Osteoblast (primary cell): ENCODE data around the gene FAM43A. TPM values are rescaled to one million over a fixed set of nuclear protein-coding genes. Genes with fewer than 3 reads are reported as not detected.

Source experiments
- DNase-seq: peaks from one replicate; pipeline ENCODE4 v3.0.0; 2011; ENCODE audit warnings: low spot score, mixed read lengths; ENCODE audit not compliant: insufficient read length; ENCODE audit errors: missing footprints
- H2AFZ ChIP-seq: 2 replicates; pipeline ENCODE4 v1.6.0; 2011; ENCODE audit warnings: mild to moderate bottlenecking, low read length
- H3K27ac ChIP-seq: 2 replicates; pipeline ENCODE4 v1.5.1; 2011; ENCODE audit warnings: mild to moderate bottlenecking, low read depth, low read length, moderate library complexity
- H3K27me3 ChIP-seq: 2 replicates; pipeline ENCODE4 v1.6.0; 2012; ENCODE audit warnings: mild to moderate bottlenecking, control low read depth, inconsistent platforms, low read length, moderate library complexity; ENCODE audit not compliant: insufficient read depth
- H3K36me3 ChIP-seq: 2 replicates; pipeline ENCODE4 v1.5.1; 2011; ENCODE audit warnings: mild to moderate bottlenecking, low read length, control low read depth, moderate library complexity; ENCODE audit not compliant: insufficient read depth
- H3K4me1 ChIP-seq: 2 replicates; pipeline ENCODE4 v1.5.1; 2011; ENCODE audit warnings: mild to moderate bottlenecking, low read length, control low read depth, moderate library complexity; ENCODE audit not compliant: insufficient read depth
- H3K4me2 ChIP-seq: 2 replicates; pipeline ENCODE4 v1.6.0; 2011; ENCODE audit warnings: mild to moderate bottlenecking, low read length; ENCODE audit not compliant: insufficient read depth
- H3K4me3 ChIP-seq: fragments of 200-600 bp; sonication (generic); 3 replicates; pipeline ENCODE4 v1.5.1; 2012; ENCODE audit warnings: mild to moderate bottlenecking, low read length, inconsistent platforms; ENCODE audit not compliant: insufficient read depth
- H3K79me2 ChIP-seq: 2 replicates; pipeline ENCODE4 v1.6.0; 2012; ENCODE audit warnings: mild to moderate bottlenecking, low read length, control low read depth, inconsistent platforms; ENCODE audit not compliant: insufficient read depth
- H3K9me3 ChIP-seq: 2 replicates; pipeline ENCODE4 v1.5.1; 2011; ENCODE audit warnings: low read depth, low read length, control low read depth
- H4K20me1 ChIP-seq: 2 replicates; pipeline ENCODE4 v1.6.0; 2012; ENCODE audit warnings: mild to moderate bottlenecking, low read length, control low read depth; ENCODE audit not compliant: insufficient read depth
- CTCF ChIP-seq: IDR thresholded peaks from 2 replicates; pipeline ENCODE4 v1.5.1; 2011; ENCODE audit warnings: mild to moderate bottlenecking, low read depth, low read length, moderate library complexity; ENCODE audit errors: extremely low read depth
- total RNA-seq: library from RNA; depleted of rRNA; stranded (reverse); fragments of >200 nt; gene quantifications from 2 replicates; pipeline ENCODE4 v1.2.3, GENCODE V29; 2012

Gene FAM43A
- total RNA-seq, 1 donor, result 17.0 TPM

GRCh38 chr3:194671511-194671899 is 14.2 kb upstream of the FAM43A start:
- peaks cover 13% of the 10 kb centered on the region for H4K20me1 ChIP-seq
- TF ChIP-seq CTCF, result peak; percentile 70
- H3K4me1 ChIP-seq, result peaks cover 26% of the 10 kb centered on the region
- H3K79me2 ChIP-seq, result peaks cover 46% of the 10 kb centered on the region
- H3K4me3 ChIP-seq, result peak overlapping the region; percentile 94
- no peaks in the 10 kb centered on the region for H3K27me3 ChIP-seq
- no peaks in the 10 kb centered on the region for H3K9me3 ChIP-seq
- peak overlapping the region; percentile 100 for H3K27ac ChIP-seq
- DNase-seq, result peak; percentile 63
- peak overlapping the region; percentile 92 for H2AFZ ChIP-seq
- H3K4me2 ChIP-seq, result peak overlapping the region; percentile 99
- H3K36me3 ChIP-seq, result peaks cover 18% of the 10 kb centered on the region

GRCh38 chr3:194671900-194672808 is 13.5 kb upstream of the FAM43A start, which contains the start of gene LSG1:
LSG1 (minus strand) TSS chr3:194672191; CDS start chr3:194672162, 29 bp downstream.
- peaks cover 43% of the 10 kb centered on the region for H3K79me2 ChIP-seq
- peaks cover 13% of the 10 kb centered on the region for H4K20me1 ChIP-seq
- H3K27ac ChIP-seq, result peak within 1 kb of the TSS; percentile 100
- peak; percentile 90 for DNase-seq
- H3K36me3 ChIP-seq, result peaks cover 18% of the 10 kb centered on the region
- no peaks in the 10 kb centered on the region for H3K27me3 ChIP-seq
- H3K4me3 ChIP-seq, result peak within 1 kb of the TSS; percentile 94
- peak within 1 kb of the TSS; percentile 92 for H2AFZ ChIP-seq
- no peak for TF ChIP-seq CTCF
- peaks cover 26% of the 10 kb centered on the region for H3K4me1 ChIP-seq
- H3K9me3 ChIP-seq, result no peaks in the 10 kb centered on the region
- H3K4me2 ChIP-seq, result peak within 1 kb of the TSS; percentile 99

- no peak for TF ChIP-seq CTCF
- H3K27ac ChIP-seq, result peak overlapping the region; percentile 100
Observed at GRCh38 chr3:194672876-194673275, 12.8 kb upstream of the FAM43A start.

GRCh38 chr3:194673761-194674160 is 11.9 kb upstream of the FAM43A start:
- peaks cover 26% of the 10 kb centered on the region for H3K4me1 ChIP-seq
- no peak for TF ChIP-seq CTCF
- H3K27me3 ChIP-seq, result no peaks in the 10 kb centered on the region
- H3K79me2 ChIP-seq, result peaks cover 31% of the 10 kb centered on the region
- H3K9me3 ChIP-seq, result no peaks in the 10 kb centered on the region
- no peak overlapping the region for H3K27ac ChIP-seq
- H3K4me3 ChIP-seq, result no peak overlapping the region
- peaks cover 14% of the 10 kb centered on the region for H3K36me3 ChIP-seq
- peaks cover 13% of the 10 kb centered on the region for H4K20me1 ChIP-seq
- DNase-seq, result no peak
- H2AFZ ChIP-seq, result no peak overlapping the region
- no peak overlapping the region for H3K4me2 ChIP-seq

More at GRCh38 chr3:194672876-194673275, 12.8 kb upstream of the FAM43A start:
- Histone ChIP-seq H3K4me1 (peaks cover 26% of the 10 kb centered on the region), H3K4me2 (peak overlapping the region; percentile 99), H3K4me3 (peak overlapping the region; percentile 94), H3K79me2 (peaks cover 40% of the 10 kb centered on the region), H2AFZ (peak overlapping the region; percentile 92), H4K20me1 (peaks cover 13% of the 10 kb centered on the region), H3K36me3 (peaks cover 18% of the 10 kb centered on the region), H3K27me3 (no peaks in the 10 kb centered on the region), H3K9me3 (no peaks in the 10 kb centered on the region)
- DNase-seq, result no peak
